GM18519 (cell line): ENCODE measurements around the gene PIP4K2A.

Experiments
- ATAC-seq: cut with Tn5 transposase; IDR thresholded peaks from one replicate; pipeline ENCODE4 v1.9.1; 2021; ENCODE audit warnings: mild to moderate bottlenecking, moderate library complexity; ENCODE audit not compliant: unreplicated experiment, low FRiP score

The PIP4K2A gene

GRCh38 chr10:22646388-22646853 lies 68.0 kb downstream of the PIP4K2A start:
- ATAC-seq: peak; percentile 68

GRCh38 chr10:22644222-22644621 lies 70.2 kb downstream of the PIP4K2A start:
- no peak for ATAC-seq

GRCh38 chr10:22643775-22644174 lies 70.6 kb downstream of the PIP4K2A start:
- ATAC-seq: no peak

GRCh38 chr10:22643116-22643515 lies 71.3 kb downstream of the PIP4K2A start:
- no peak for ATAC-seq

GRCh38 chr10:22641743-22642142 lies 72.6 kb downstream of the PIP4K2A start:
- ATAC-seq: no peak

DNA sequence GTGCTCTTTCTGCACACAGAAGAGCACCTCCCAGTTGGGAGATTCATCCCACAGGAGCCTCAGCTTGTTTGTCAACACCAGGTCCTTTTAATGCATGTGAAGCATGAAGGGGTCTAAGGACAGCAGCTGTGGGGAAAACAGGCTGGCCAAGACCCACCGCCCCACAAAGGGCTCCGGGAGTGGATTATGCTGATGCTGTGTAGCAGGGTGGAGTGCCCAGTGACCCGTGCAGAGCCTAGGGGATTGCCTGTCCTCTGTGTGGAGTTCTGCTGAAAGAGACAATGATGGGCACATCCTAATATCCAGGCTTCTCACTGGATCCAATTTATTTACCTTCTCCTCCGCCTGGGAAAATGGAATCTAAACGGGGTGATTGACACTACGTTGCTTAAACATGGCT lies 74.0 kb downstream of the PIP4K2A start:
- no peak for ATAC-seq

- no peak for ATAC-seq
These were observed 75.5 kb downstream of the PIP4K2A start for GRCh38 chr10:22638863-22639262.

GRCh38 chr10:22637491-22637890 lies 76.9 kb downstream of the PIP4K2A start:
- no peak for ATAC-seq

DNA sequence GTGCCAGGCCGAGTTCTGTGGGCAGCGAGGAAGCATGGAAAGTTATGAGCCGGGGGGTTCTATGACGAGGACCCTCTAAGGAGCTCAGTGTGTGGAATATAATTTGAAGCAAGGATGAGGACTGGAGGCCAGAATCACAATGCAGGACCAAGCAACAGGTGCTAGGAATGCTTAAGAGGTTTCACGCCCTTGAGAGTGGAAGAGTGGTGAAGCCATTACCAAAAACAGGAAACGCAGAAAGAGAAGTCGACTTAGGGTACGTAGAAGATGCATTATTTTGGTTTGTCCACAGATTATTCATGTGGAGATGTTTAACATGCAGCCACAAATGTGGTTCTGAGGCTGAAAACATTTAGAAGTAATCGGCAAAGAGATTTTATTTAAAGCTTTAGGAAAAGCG lies 78.7 kb downstream of the PIP4K2A start:
- ATAC-seq: no peak

- ATAC-seq: no peak
These were observed 79.5 kb downstream of the PIP4K2A start for GRCh38 chr10:22634606-22635459.

DNA sequence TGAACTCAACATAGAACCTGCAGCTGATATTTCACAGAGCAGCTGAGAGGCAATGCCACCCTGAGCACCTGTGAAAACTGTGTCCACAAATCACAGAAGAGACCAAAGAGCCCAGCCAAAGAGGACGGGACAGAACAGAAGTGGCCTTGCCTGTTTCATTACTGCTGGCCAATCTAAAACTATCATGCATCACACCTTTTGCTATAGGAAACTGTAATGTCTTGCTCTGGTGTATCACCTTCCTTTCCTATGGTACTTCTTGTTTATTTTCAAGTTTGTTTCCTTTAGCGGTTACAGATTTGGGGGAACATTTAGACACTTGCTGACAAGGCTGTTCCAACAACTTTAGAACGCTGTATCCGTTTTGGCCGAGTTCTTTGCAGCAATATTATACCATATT lies 80.3 kb downstream of the PIP4K2A start:
- no peak for ATAC-seq

DNA sequence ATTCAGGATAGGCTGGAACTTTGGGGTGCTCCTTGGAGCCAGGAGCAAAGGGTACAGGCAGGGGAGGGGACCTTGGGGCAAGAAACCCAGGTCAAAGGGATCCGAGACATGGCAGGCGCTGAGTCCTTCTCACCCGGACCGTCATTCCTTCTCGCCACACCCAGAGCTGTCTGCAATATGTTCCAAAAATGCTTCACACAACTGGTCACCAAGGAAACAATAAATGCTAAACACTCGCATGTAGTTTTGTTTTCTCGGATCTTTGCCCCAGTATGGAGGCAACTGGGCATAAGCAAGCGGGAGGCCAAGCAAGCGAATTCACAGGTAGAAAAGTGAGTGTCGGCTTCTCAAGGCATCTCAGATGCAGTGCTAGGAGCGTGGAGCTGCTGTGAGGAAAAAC lies 80.8 kb downstream of the PIP4K2A start:
- ATAC-seq: no peak

- no peak for ATAC-seq
These were observed 81.3 kb downstream of the PIP4K2A start for GRCh38 chr10:22633106-22633505.

GRCh38 chr10:22631646-22632278 lies 82.6 kb downstream of the PIP4K2A start:
- ATAC-seq: peak; percentile 24

DNA sequence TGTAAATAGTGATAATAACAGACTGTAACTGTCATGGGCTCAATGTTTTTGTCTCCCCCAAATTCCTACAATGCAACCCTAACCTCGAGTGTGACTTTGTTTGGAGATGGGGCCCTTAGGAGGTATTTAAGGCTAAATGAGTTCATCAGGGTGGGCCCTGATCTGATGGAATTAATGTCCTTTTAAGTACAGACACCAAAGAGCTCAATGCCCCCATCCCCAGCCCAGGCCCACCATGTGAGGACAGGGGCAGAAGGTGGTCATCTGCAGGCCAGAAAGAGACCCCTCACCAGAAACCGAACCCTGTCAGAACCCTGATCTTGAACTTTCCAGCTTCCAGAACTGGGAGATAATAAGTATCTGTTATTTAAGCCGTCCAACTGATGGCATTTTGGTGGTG lies 83.2 kb downstream of the PIP4K2A start:
- ATAC-seq: no peak

GRCh38 chr10:22630234-22631174 lies 83.9 kb downstream of the PIP4K2A start:
- peak; percentile 68 for ATAC-seq

GRCh38 chr10:22629852-22630233 lies 84.5 kb downstream of the PIP4K2A start:
- ATAC-seq: no peak

- no peak for ATAC-seq
These were observed 85.3 kb downstream of the PIP4K2A start for GRCh38 chr10:22629126-22629525.

DNA sequence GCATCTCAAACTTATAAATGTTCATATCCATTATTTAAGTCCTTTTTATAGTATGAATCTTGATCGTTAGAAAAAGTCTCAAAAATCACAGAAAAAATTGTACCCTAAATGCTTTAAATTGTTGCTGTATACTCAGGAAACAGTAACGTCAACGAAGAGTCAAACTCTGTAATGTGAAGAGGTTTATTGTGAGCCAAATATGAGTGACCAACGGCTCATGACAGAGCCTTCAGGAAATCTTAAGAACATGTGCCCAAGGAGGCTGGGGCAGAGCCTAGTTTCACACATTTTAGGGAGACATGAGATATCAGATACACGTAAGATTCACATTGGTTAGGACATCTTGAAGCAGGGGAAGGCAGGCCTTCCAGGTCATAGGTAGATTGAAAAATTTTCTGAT lies 86.1 kb downstream of the PIP4K2A start:
- no peak for ATAC-seq

DNA sequence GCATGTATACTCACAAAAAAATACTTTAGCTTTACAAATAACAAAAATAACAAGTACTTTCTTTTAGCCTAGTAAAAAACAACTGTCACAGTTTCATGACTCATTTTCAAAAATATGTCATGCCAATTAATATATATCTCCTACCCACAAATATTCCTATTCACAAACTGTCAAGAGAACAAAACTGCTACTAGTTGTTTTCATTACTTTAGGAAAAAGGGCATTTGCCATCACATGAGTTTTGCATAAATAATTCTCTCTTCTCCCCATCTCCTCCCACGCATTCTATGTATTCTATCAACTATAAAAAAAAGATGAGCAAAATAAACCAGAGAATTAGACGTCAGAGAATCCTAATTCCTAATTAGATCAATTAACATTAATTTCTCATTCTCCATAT lies 87.6 kb downstream of the PIP4K2A start:
- ATAC-seq: no peak
